CD1c-positive myeloid dendritic cell (primary cell): Measurements from ENCODE around the gene DMC1.

Experiments
- DNase-seq: peaks from one replicate; pipeline ENCODE4 v3.0.0-alpha.2; 2016; ENCODE audit errors: extremely low spot score

Gene DMC1

GRCh38 chr22:38567531-38568285 lies 2.3 kb downstream of the DMC1 start:
- peak; percentile 42 for DNase-seq

- no peak for DNase-seq
These were observed 3.1 kb downstream of the DMC1 start for GRCh38 chr22:38566726-38567504.

GRCh38 chr22:38565441-38565840 lies 4.5 kb downstream of the DMC1 start:
- DNase-seq = no peak

DNA sequence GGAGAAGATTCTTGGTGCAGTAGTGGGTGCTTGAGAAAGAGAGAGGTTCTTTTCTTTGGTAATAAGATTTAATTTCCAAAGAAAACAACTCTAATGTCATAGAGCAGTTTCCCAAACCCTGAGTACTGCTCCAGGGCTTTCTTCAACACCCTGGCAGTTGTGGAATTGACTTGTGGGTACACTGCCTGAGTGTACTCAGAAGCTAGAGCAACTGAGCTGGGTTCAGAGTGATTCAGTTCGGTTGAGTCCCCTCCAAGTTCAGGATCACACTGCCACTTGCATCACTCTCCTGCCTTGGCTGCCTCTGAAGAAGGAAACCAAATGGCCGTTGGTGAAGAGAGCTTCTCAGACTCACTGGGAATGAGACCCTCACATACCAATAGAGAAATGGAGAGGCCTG lies 5.3 kb downstream of the DMC1 start:
- DNase-seq = no peak

GRCh38 chr22:38554281-38554680 lies 15.7 kb downstream of the DMC1 start:
- no peak for DNase-seq

GRCh38 chr22:38549101-38549894 lies 20.7 kb downstream of the DMC1 start:
- peak; percentile 88 for DNase-seq

- DNase-seq = no peak
These were observed 29.3 kb downstream of the DMC1 start for GRCh38 chr22:38540701-38541100.

GRCh38 chr22:38531251-38531938 lies 38.6 kb downstream of the DMC1 start:
- no peak for DNase-seq

DNA sequence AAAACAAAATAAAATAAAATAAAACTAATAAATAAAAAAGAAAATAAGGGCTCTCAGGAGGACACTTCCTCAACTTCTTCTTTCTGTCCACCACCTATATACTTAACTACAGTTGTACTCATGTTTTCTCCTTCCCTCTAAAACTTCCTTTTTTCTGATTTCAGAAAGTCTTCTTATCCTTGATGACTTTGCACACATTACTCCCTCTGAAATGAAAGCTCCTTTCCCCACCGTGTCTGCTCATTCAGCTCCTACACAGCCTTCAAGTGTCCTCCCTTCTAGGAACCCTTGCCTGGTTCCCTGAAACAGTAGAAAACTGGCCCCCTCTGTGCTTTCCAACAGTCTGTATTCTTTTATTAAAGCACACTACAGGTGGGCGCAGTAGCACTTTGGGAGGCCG lies 45.6 kb downstream of the DMC1 start:
- DNase-seq = peak; percentile 56

DNA sequence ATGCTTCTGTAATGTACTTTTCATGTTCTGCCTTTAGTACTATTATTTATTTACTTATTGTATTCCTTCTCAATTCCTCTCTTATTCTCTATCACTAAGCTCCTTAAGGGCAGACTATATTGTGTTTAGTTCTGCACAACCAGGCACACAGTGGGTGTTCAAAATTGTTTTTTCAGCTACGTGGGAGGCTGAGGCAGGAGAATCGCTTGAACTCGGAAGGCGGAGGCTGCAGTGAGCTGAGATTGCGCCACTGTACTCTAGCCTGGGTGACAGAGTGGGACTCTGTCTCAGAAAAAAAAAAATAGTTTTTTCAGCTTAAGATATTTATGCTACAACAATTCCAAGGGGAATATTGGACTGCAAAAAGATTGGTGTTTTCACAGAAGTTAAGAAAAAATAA lies 46.5 kb downstream of the DMC1 start:
- DNase-seq = no peak

- DNase-seq = no peak
These were observed 47.0 kb downstream of the DMC1 start for GRCh38 chr22:38523029-38523428.

GRCh38 chr22:38519453-38520250 lies 50.3 kb downstream of the DMC1 start:
- no peak for DNase-seq

- no peak for DNase-seq
These were observed 51.4 kb downstream of the DMC1 start for GRCh38 chr22:38518620-38519019.

DNA sequence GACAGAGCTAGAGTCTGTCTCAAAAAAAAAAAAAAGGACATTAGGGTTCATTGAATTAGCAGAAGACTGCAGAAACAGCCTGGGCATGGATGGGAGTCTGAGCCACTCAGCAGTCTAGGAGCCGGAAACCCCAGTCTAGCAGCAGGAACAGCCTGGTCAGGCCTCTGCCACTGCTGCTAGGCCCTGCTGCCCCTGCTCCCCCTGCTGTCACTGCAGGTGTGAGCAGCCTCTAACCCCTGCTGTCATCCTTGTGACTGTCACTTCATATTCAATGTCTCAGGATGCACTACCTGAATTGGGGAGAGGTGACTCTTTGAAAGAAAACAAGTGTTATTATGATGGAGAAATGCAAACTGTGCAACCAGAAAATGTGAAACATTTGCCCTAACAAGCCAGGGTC lies 56.9 kb downstream of the DMC1 start:
- no peak for DNase-seq

DNA sequence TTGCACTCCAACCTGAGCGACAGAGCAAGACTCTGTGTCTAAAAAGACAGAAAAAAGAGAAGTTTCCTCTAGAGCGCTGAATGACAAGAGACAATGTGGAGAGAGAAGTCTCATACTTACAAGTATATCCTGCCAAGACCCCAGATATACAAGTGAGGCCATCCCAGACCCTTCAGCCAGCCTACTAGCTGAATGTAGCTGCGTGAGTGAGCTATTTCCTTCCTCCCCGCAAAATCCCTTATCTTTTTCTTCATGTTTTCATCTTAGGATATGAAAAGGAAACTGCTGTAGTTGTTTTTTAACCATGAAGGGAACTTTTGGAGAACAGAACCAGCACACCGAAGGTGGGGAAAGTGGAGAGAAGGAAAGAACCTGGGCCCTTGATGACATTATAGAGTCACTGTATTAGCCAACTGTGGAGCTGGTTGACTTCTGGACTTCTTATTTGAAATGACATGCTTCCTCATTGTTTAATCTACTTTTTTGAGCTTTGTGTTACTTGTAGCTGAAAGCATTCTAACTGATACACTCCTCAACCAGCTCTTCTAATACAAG lies 59.5 kb downstream of the DMC1 start:
- DNase-seq = peak; percentile 24

- DNase-seq = peak; percentile 98
These were observed 63.6 kb downstream of the DMC1 start, which contains the start of gene DDX17 for GRCh38 chr22:38506118-38506962. DDX17 (minus strand) TSS chr22:38506311.

GRCh38 chr22:38505541-38506117 lies 64.4 kb downstream of the DMC1 start:
- peak; percentile 52 for DNase-seq

- peak; percentile 83 for DNase-seq
These were observed 65.0 kb downstream of the DMC1 start for GRCh38 chr22:38504731-38505540.
